ENCODE results near the gene PTBP2.

Gene PTBP2

GRCh38 chr1:96721416-96722160 lies at the start of gene PTBP2:
Gene PTBP2, plus strand, starts transcription at chr1:96721784. Its CDS starts 81 bp downstream, at chr1:96721865.
- H3K4me3 ChIP-seq (replicated peaks in 1 of 2; ENCODE audit: low read depth in 2 of 2, low read length in 2 of 2), result peak within 1 kb of the TSS; percentile 88 to 95
- TF ChIP-seq CTCF (IDR thresholded peaks at IDR 0.05; ENCODE audit: low read depth, low read length), result no peak
- peak; percentile 71 to 85 for DNase-seq (ENCODE audit: low read depth in 2 of 2)

- no peak overlapping the region for H3K4me3 ChIP-seq (replicated peaks in 1 of 2; ENCODE audit: low read depth in 2 of 2, low read length in 2 of 2)
- no peak for DNase-seq (ENCODE audit: low read depth in 2 of 2)
- no peak for TF ChIP-seq CTCF (IDR thresholded peaks at IDR 0.05; ENCODE audit: low read depth, low read length)
Measured at GRCh38 chr1:96674915-96675314, 46.7 kb upstream of the PTBP2 start.

- H3K4me3 ChIP-seq (replicated peaks in 1 of 2; ENCODE audit: low read depth in 2 of 2, low read length in 2 of 2), result no peak overlapping the region
- TF ChIP-seq CTCF (IDR thresholded peaks at IDR 0.05; ENCODE audit: low read depth, low read length), result no peak
- peak in 1 of 2 donors; percentile 3 for DNase-seq (ENCODE audit: low read depth in 2 of 2)
Measured at GRCh38 chr1:96682056-96682455, 39.5 kb upstream of the PTBP2 start.

GRCh38 chr1:96683931-96684330 lies 37.7 kb upstream of the PTBP2 start:
- no peak overlapping the region for H3K4me3 ChIP-seq (replicated peaks in 1 of 2; ENCODE audit: low read depth in 2 of 2, low read length in 2 of 2)
- no peak for TF ChIP-seq CTCF (IDR thresholded peaks at IDR 0.05; ENCODE audit: low read depth, low read length)
- DNase-seq (ENCODE audit: low read depth in 2 of 2), result peak; percentile 6 to 24

- no peak for TF ChIP-seq CTCF (IDR thresholded peaks at IDR 0.05; ENCODE audit: low read depth, low read length)
- no peak for DNase-seq (ENCODE audit: low read depth in 2 of 2)
- no peak overlapping the region for H3K4me3 ChIP-seq (replicated peaks in 1 of 2; ENCODE audit: low read depth in 2 of 2, low read length in 2 of 2)
Measured at GRCh38 chr1:96684744-96685143, 36.8 kb upstream of the PTBP2 start.

GRCh38 chr1:96688767-96689166 lies 32.8 kb upstream of the PTBP2 start:
- no peak for DNase-seq (ENCODE audit: low read depth in 2 of 2)
- TF ChIP-seq CTCF (IDR thresholded peaks at IDR 0.05; ENCODE audit: low read depth, low read length), result no peak
- H3K4me3 ChIP-seq (replicated peaks in 1 of 2; ENCODE audit: low read depth in 2 of 2, low read length in 2 of 2), result no peak overlapping the region

GRCh38 chr1:96695954-96696353 lies 25.6 kb upstream of the PTBP2 start:
- no peak for DNase-seq (ENCODE audit: low read depth in 2 of 2)
- no peak overlapping the region for H3K4me3 ChIP-seq (replicated peaks in 1 of 2; ENCODE audit: low read depth in 2 of 2, low read length in 2 of 2)
- no peak for TF ChIP-seq CTCF (IDR thresholded peaks at IDR 0.05; ENCODE audit: low read depth, low read length)
